ENCODE measurements around the gene MAP6D1.

MAP6D1 gene

GRCh38 chr3:183823963-183824362 lies 1.4 kb downstream of the MAP6D1 start:
- DNase-seq (ENCODE audit: low spot score) = no peak

GRCh38 chr3:183822631-183823030 lies 2.7 kb downstream of the MAP6D1 start:
- DNase-seq (ENCODE audit: low spot score) = no peak

- no peak for DNase-seq (ENCODE audit: low spot score)
These were observed 5.5 kb downstream of the MAP6D1 start for GRCh38 chr3:183819831-183820230.

GRCh38 chr3:183818706-183819624 lies 6.4 kb downstream of the MAP6D1 start:
- DNase-seq (ENCODE audit: low spot score) = no peak

- no peak for DNase-seq (ENCODE audit: low spot score)
These were observed 7.2 kb downstream of the MAP6D1 start for GRCh38 chr3:183818041-183818620.

GRCh38 chr3:183817639-183818038 lies 7.7 kb downstream of the MAP6D1 start:
- DNase-seq (ENCODE audit: low spot score) = no peak

GRCh38 chr3:183816681-183817510 lies 8.5 kb downstream of the MAP6D1 start:
- DNase-seq (ENCODE audit: low spot score) = no peak

GRCh38 chr3:183815951-183816475 lies 9.4 kb downstream of the MAP6D1 start:
- DNase-seq (ENCODE audit: low spot score) = no peak

GRCh38 chr3:183815563-183815940 lies 9.8 kb downstream of the MAP6D1 start:
- DNase-seq (ENCODE audit: low spot score) = no peak

GRCh38 chr3:183814240-183814639 lies 11.1 kb downstream of the MAP6D1 start:
- DNase-seq (ENCODE audit: low spot score) = no peak

- no peak for DNase-seq (ENCODE audit: low spot score)
These were observed 12.5 kb downstream of the MAP6D1 start for GRCh38 chr3:183812761-183813445.

GRCh38 chr3:183811638-183812037 lies 13.7 kb downstream of the MAP6D1 start:
- no peak for DNase-seq (ENCODE audit: low spot score)

- DNase-seq (ENCODE audit: low spot score) = no peak
These were observed 14.5 kb downstream of the MAP6D1 start for GRCh38 chr3:183810643-183811594.

GRCh38 chr3:183809270-183809669 lies 16.1 kb downstream of the MAP6D1 start:
- DNase-seq (ENCODE audit: low spot score) = no peak

GRCh38 chr3:183808355-183808754 lies 17.0 kb downstream of the MAP6D1 start:
- no peak for DNase-seq (ENCODE audit: low spot score)

GRCh38 chr3:183807881-183808280 lies 17.5 kb downstream of the MAP6D1 start:
- DNase-seq (ENCODE audit: low spot score) = no peak

GRCh38 chr3:183807209-183807728 lies 18.1 kb downstream of the MAP6D1 start:
- DNase-seq (ENCODE audit: low spot score) = no peak

GRCh38 chr3:183802989-183803388 lies 22.4 kb downstream of the MAP6D1 start:
- no peak for DNase-seq (ENCODE audit: low spot score)

GRCh38 chr3:183801601-183802000 lies 23.8 kb downstream of the MAP6D1 start:
- DNase-seq (ENCODE audit: low spot score) = no peak

GRCh38 chr3:183800243-183800863 lies 25.0 kb downstream of the MAP6D1 start:
- DNase-seq (ENCODE audit: low spot score) = no peak
